GM12801 (cell line): ENCODE results near the gene PDS5B.

Source experiments
- TF ChIP-seq, protein P1 (sequence below): IDR thresholded peaks from one replicate; pipeline ENCODE4 v1.5.1; 2011; ENCODE audit warnings: control low read depth; ENCODE audit not compliant: insufficient read length; ENCODE audit errors: extremely low read depth

PDS5B gene

GRCh38 chr13:32582991-32583390, 3.3 kb upstream of the PDS5B start:
- TF ChIP-seq, protein P1, sequence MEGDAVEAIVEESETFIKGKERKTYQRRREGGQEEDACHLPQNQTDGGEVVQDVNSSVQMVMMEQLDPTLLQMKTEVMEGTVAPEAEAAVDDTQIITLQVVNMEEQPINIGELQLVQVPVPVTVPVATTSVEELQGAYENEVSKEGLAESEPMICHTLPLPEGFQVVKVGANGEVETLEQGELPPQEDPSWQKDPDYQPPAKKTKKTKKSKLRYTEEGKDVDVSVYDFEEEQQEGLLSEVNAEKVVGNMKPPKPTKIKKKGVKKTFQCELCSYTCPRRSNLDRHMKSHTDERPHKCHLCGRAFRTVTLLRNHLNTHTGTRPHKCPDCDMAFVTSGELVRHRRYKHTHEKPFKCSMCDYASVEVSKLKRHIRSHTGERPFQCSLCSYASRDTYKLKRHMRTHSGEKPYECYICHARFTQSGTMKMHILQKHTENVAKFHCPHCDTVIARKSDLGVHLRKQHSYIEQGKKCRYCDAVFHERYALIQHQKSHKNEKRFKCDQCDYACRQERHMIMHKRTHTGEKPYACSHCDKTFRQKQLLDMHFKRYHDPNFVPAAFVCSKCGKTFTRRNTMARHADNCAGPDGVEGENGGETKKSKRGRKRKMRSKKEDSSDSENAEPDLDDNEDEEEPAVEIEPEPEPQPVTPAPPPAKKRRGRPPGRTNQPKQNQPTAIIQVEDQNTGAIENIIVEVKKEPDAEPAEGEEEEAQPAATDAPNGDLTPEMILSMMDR = no peak

- TF ChIP-seq, protein P1 = no peak
These were observed 637 bp upstream of the PDS5B start for GRCh38 chr13:32585550-32586079.

DNA sequence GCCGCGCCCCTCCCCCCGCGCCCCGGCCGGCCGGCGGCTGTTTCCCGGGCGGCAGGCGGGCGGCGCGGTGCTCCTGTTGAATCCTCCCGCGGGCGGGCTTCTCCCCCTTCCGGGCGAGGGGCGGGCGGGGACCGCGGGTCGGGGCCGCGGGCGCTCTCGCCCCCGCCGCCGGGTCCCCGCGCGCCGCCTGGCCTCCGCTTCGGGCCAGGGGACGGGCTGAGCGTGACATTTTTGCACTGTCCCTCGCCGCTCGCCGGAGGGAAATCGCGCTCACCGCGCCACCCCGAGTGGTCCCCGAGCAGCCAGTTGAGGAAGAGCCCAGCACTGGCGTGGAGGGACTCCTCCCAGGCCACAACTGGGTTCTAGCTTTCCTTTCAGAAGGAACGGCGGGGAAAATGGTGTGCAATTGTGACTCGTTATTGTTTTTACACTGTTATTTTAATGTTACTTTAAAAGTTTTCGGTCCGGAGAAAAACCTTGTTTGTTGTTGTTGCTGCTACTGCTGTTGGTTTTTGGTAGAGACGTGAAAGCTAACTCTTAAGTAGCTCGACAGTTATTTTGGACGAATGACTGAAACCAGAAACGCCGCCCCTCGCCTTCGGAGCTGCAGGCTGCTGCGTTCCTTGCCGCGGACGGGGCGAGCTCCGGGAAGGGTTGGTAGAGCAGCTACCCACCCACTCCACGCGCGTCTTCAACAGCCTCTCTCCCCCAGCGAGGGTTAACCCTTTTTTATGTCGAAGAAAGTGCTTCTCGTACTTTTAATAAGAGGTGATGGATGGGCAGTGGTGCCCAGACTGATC, 959 bp downstream of the PDS5B start:
- TF ChIP-seq, protein P1 = no peak

DNA sequence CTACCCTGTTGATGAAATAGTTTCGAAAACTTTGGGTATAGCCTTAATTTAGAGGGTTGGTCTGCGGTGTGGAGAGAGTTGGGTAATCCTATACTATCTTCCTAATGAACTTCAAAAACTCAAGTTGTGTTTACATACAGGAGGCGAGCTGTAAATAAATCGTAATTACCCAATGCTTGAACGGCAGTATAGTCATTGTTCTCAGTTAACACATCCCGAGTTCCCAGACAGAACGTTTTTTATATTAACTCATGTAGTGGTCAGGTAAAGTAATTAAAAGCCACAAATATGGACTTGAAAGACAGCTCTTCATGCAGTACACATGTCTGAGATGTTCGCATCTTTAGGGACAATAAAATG, 1.5 kb downstream of the PDS5B start:
- TF ChIP-seq, protein P1 = no peak

- TF ChIP-seq, protein P1 = no peak
These were observed 2.5 kb downstream of the PDS5B start for GRCh38 chr13:32588736-32589135.

- TF ChIP-seq, protein P1 = no peak
These were observed 3.2 kb downstream of the PDS5B start for GRCh38 chr13:32589471-32589870.

DNA sequence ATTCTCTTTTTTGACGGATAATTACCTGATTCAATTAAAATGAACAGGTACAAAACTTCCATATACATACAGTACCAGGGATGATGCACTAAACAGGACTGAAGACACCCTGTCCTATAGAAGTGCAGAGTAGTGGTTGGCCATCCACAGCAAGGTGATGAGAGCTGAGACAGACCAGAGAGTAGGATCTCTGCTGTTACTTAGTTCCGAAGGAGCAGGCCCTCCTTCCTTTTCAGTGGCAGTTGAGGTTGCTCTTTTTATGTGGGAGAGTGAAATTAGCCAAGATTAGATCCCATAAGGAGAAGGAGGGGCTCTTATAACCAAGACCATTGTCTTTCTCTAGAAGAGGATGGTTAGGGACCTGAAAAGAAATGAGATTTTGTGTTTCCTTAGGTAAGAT, 4.0 kb downstream of the PDS5B start:
- TF ChIP-seq, protein P1 = no peak
